COR-L47 (cell line): ENCODE data around the gene TMEM170B.

ENCODE experiments used
- DNase-seq: peaks from one replicate; lab custom pipeline; 2025; lab: John Stamatoyannopoulos, UW

Gene TMEM170B

GRCh38 chr6:11537229-11538051, at the start of gene TMEM170B:
Gene TMEM170B, plus strand, starts transcription at chr6:11537749. Its CDS starts 529 bp downstream, at chr6:11538278.
- peak; percentile 91 for DNase-seq

- DNase-seq: no peak
Observed at GRCh38 chr6:11490996-11491395, 46.6 kb upstream of the TMEM170B start.

- no peak for DNase-seq
Observed at GRCh38 chr6:11491596-11492463, 45.7 kb upstream of the TMEM170B start.

- DNase-seq: no peak
Observed at GRCh38 chr6:11492464-11493290, 44.9 kb upstream of the TMEM170B start.

- no peak for DNase-seq
Observed at GRCh38 chr6:11493974-11494373, 43.6 kb upstream of the TMEM170B start.

GRCh38 chr6:11494786-11495564, 42.6 kb upstream of the TMEM170B start:
- no peak for DNase-seq

- no peak for DNase-seq
Observed at GRCh38 chr6:11495565-11496145, 41.9 kb upstream of the TMEM170B start.

- DNase-seq: peak; percentile 40
Observed at GRCh38 chr6:11496152-11497060, 41.1 kb upstream of the TMEM170B start.

GRCh38 chr6:11497107-11497506, 40.4 kb upstream of the TMEM170B start:
- DNase-seq: no peak

GRCh38 chr6:11497881-11498280, 39.7 kb upstream of the TMEM170B start:
- DNase-seq: no peak

GRCh38 chr6:11500008-11500407, 37.5 kb upstream of the TMEM170B start:
- DNase-seq: no peak

- no peak for DNase-seq
Observed at GRCh38 chr6:11509471-11509870, 28.1 kb upstream of the TMEM170B start.

GRCh38 chr6:11514672-11515071, 22.9 kb upstream of the TMEM170B start:
- no peak for DNase-seq

- DNase-seq: no peak
Observed at GRCh38 chr6:11515763-11516162, 21.8 kb upstream of the TMEM170B start.

- DNase-seq: no peak
Observed at GRCh38 chr6:11522812-11523605, 14.5 kb upstream of the TMEM170B start.

GRCh38 chr6:11525468-11526155, 11.9 kb upstream of the TMEM170B start:
- no peak for DNase-seq

GRCh38 chr6:11526156-11526505, 11.4 kb upstream of the TMEM170B start:
- no peak for DNase-seq

GRCh38 chr6:11527274-11527870, 10.2 kb upstream of the TMEM170B start:
- DNase-seq: no peak
